KG1 (cell line): ENCODE results near the gene POM121C.
"Not testable (repeated sequence)": the region's sequence is repeated elsewhere in the genome, so short reads cannot be mapped to it uniquely, and the experiment has no call there.

ENCODE experiments used
- DNase-seq: peaks from one replicate; lab custom pipeline; 2025; lab: John Stamatoyannopoulos, UW

The POM121C gene

GRCh38 chr7:75485979-75486643 is at the start of gene POM121C:
POM121C (minus strand) TSS chr7:75486299; CDS start chr7:75441496, 44,803 bp downstream.
- peak; percentile 42 for DNase-seq

GRCh38 chr7:75534727-75535307 is 48.7 kb upstream of the POM121C start:
- DNase-seq: peak; percentile 17

GRCh38 chr7:75533926-75534325 is 47.8 kb upstream of the POM121C start:
- DNase-seq: no peak

- DNase-seq: no peak
Measured at GRCh38 chr7:75532639-75533038, 46.5 kb upstream of the POM121C start.

GRCh38 chr7:75531359-75531821 is 45.3 kb upstream of the POM121C start:
- DNase-seq: no peak

GRCh38 chr7:75527224-75527722 is 41.2 kb upstream of the POM121C start:
- not testable (repeated sequence) for DNase-seq

- not testable (repeated sequence) for DNase-seq
Measured at GRCh38 chr7:75521727-75522126, 35.6 kb upstream of the POM121C start.

- DNase-seq: not testable (repeated sequence)
Measured at GRCh38 chr7:75518842-75519241, 32.7 kb upstream of the POM121C start.

- DNase-seq: not testable (repeated sequence)
Measured at GRCh38 chr7:75509033-75509432, 22.9 kb upstream of the POM121C start.

- DNase-seq: not testable (repeated sequence)
Measured at GRCh38 chr7:75492020-75492419, 5.9 kb upstream of the POM121C start, which contains the start of gene SPDYE5. SPDYE5 (plus strand) TSS chr7:75492320; CDS start chr7:75494048, 1,728 bp downstream.

- DNase-seq: not testable (repeated sequence)
Measured at GRCh38 chr7:75485355-75485978, 632 bp downstream of the POM121C start.

GRCh38 chr7:75480313-75480712 is 5.8 kb downstream of the POM121C start:
- DNase-seq: not testable (repeated sequence)

GRCh38 chr7:75477457-75477856 is 8.6 kb downstream of the POM121C start:
- not testable (repeated sequence) for DNase-seq

- DNase-seq: not testable (repeated sequence)
Measured at GRCh38 chr7:75470166-75470565, 15.9 kb downstream of the POM121C start.

- DNase-seq: not testable (repeated sequence)
Measured at GRCh38 chr7:75460541-75460940, 25.6 kb downstream of the POM121C start.

- DNase-seq: not testable (repeated sequence)
Measured at GRCh38 chr7:75458034-75458433, 28.1 kb downstream of the POM121C start.

GRCh38 chr7:75456403-75456802 is 29.7 kb downstream of the POM121C start:
- DNase-seq: not testable (repeated sequence)

- DNase-seq: not testable (repeated sequence)
Measured at GRCh38 chr7:75452494-75452955, 33.6 kb downstream of the POM121C start.

GRCh38 chr7:75449946-75450345 is 36.2 kb downstream of the POM121C start:
- not testable (repeated sequence) for DNase-seq

- not testable (repeated sequence) for DNase-seq
Measured at GRCh38 chr7:75442465-75443111, 43.5 kb downstream of the POM121C start.

- not testable (repeated sequence) for DNase-seq
Measured at GRCh38 chr7:75442101-75442464, 44.0 kb downstream of the POM121C start.

GRCh38 chr7:75439000-75439399 is 47.1 kb downstream of the POM121C start:
- not testable (repeated sequence) for DNase-seq
